Activated CD4-positive, alpha-beta T cell treated with anti-CD3 and anti-CD28 coated beads, Interleukin-2, amount 10 ng/mL, durations not matched to agents 7 days and 5 days (primary cell): ENCODE data around the gene DNAH11. TPM values are rescaled to one million over a fixed set of nuclear protein-coding genes. Genes with fewer than 3 reads are reported as not detected.
"Not testable (repeated sequence)": the region's sequence is repeated elsewhere in the genome, so short reads cannot be mapped to it uniquely, and the experiment has no call there.

Source experiments
- CTCF ChIA-PET: fragments of 350-600 bp; sonication (Branson Sonifier 250); formaldehyde crosslinking; loops from one replicate; lab custom pipeline; 2021; ENCODE audit warnings: antibody characterized with exemption; lab: Charles Lee
- POLR2A ChIA-PET: fragments of 350-600 bp; sonication (Branson Sonifier 250); formaldehyde crosslinking; loops from one replicate; lab custom pipeline; 2021; ENCODE audit warnings: antibody characterized with exemption; lab: Charles Lee
- DNase-seq: peaks from one replicate; pipeline ENCODE4 v3.0.0-alpha.2; 2020
- H3K27ac Mint-ChIP-seq: one replicate; pipeline ENCODE4 v1.8.0; 2021; ENCODE audit warnings: mild to moderate bottlenecking, moderate library complexity, mixed read lengths
- H3K27me3 Mint-ChIP-seq: one replicate; pipeline ENCODE4 v1.8.0; 2021; ENCODE audit warnings: mixed read lengths
- H3K36me3 Mint-ChIP-seq: one replicate; pipeline ENCODE4 v1.8.0; 2021; ENCODE audit warnings: low read depth, mixed read lengths
- H3K4me1 Mint-ChIP-seq: one replicate; pipeline ENCODE4 v1.8.0; 2021; ENCODE audit warnings: mixed read lengths
- H3K4me3 Mint-ChIP-seq: one replicate; pipeline ENCODE4 v1.8.0; 2021; ENCODE audit warnings: mild to moderate bottlenecking, moderate library complexity, mixed read lengths
- H3K9me3 Mint-ChIP-seq: one replicate; pipeline ENCODE4 v1.8.0; 2021; ENCODE audit warnings: mixed read lengths
- total RNA-seq, 2 experiments: library from RNA; stranded (reverse); gene quantifications; one replicate each; pipeline ENCODE4 v1.2.3, GENCODE V29; 2021

DNAH11 gene
- total RNA-seq, 2 experiments from 2014 or later = 0.77 to 1.3 TPM

GRCh38 chr7:21533646-21534045 is 9.2 kb upstream of the DNAH11 start:
- H3K27ac Mint-ChIP-seq, H3K4me1 Mint-ChIP-seq, H3K9me3 Mint-ChIP-seq, CTCF ChIA-PET, POLR2A ChIA-PET, H3K36me3 Mint-ChIP-seq, DNase-seq, H3K4me3 Mint-ChIP-seq: not testable (repeated sequence)
- H3K27me3 Mint-ChIP-seq = peaks cover 15% of the 10 kb centered on the region

- H3K36me3 Mint-ChIP-seq, H3K4me1 Mint-ChIP-seq, H3K4me3 Mint-ChIP-seq, POLR2A ChIA-PET, H3K27ac Mint-ChIP-seq, DNase-seq, H3K9me3 Mint-ChIP-seq: not testable (repeated sequence)
- peaks cover 29% of the 10 kb centered on the region for H3K27me3 Mint-ChIP-seq
- CTCF ChIA-PET = interaction anchor here (1.7 kb wide), 1 partner anchor 9 kb away, joined by 4 read pairs; no protein-coding TSS in a partner anchor
Observed at GRCh38 chr7:21536445-21537118, 6.3 kb upstream of the DNAH11 start.

- H3K36me3 Mint-ChIP-seq = no peaks in the 10 kb centered on the region
- no peak overlapping the region for H3K4me3 Mint-ChIP-seq
- peaks cover 2% of the 10 kb centered on the region for H3K9me3 Mint-ChIP-seq
- H3K4me1 Mint-ChIP-seq = peaks cover 12% of the 10 kb centered on the region
- POLR2A ChIA-PET = no interaction called here
- no peak overlapping the region for H3K27ac Mint-ChIP-seq
- peaks cover 36% of the 10 kb centered on the region for H3K27me3 Mint-ChIP-seq
- no peak for DNase-seq
- CTCF ChIA-PET = interaction anchor here (0.6 kb wide), 1 partner anchor 1213 kb away, joined by 4 read pairs; no protein-coding TSS in a partner anchor
Observed at GRCh38 chr7:21538936-21539495, 3.8 kb upstream of the DNAH11 start.

GRCh38 chr7:21543528-21544302 is 876 bp downstream of the DNAH11 start:
- H3K4me1 Mint-ChIP-seq = peaks cover 15% of the 10 kb centered on the region
- H3K27ac Mint-ChIP-seq = no peak overlapping the region
- ChIA-PET CTCF (interaction anchor here (1.1 to 1.5 kb wide), 2 partner anchors 8 to 16 kb away, joined by 4 read pairs; no protein-coding TSS in a partner anchor), POLR2A (no interaction called here)
- peak; percentile 11 for DNase-seq
- peaks cover 6% of the 10 kb centered on the region for H3K36me3 Mint-ChIP-seq
- H3K27me3 Mint-ChIP-seq = peaks cover 61% of the 10 kb centered on the region
- H3K9me3 Mint-ChIP-seq = no peaks in the 10 kb centered on the region
- peak overlapping the region; percentile 73 for H3K4me3 Mint-ChIP-seq

- DNase-seq = no peak
- CTCF ChIA-PET = interaction anchor here (1.1 kb wide), 1 partner anchor 17 kb away, joined by 4 read pairs; no protein-coding TSS in a partner anchor
- Mint-ChIP-seq H3K27me3 (peaks cover 62% of the 10 kb centered on the region), H3K4me3 (peak overlapping the region; percentile 73), H3K36me3 (peaks cover 6% of the 10 kb centered on the region), H3K4me1 (peaks cover 15% of the 10 kb centered on the region), H3K9me3 (no peaks in the 10 kb centered on the region), H3K27ac (no peak overlapping the region)
- POLR2A ChIA-PET = no interaction called here
Observed at GRCh38 chr7:21544303-21544656, 1.4 kb downstream of the DNAH11 start.

- no peak for DNase-seq
- peaks cover 6% of the 10 kb centered on the region for H3K36me3 Mint-ChIP-seq
- H3K4me1 Mint-ChIP-seq = peaks cover 13% of the 10 kb centered on the region
- ChIA-PET CTCF (no interaction called here), POLR2A (no interaction called here)
- peaks cover 59% of the 10 kb centered on the region for H3K27me3 Mint-ChIP-seq
- no peak overlapping the region for H3K27ac Mint-ChIP-seq
- H3K4me3 Mint-ChIP-seq = no peak overlapping the region
- no peaks in the 10 kb centered on the region for H3K9me3 Mint-ChIP-seq
Observed at GRCh38 chr7:21544715-21545114, 1.9 kb downstream of the DNAH11 start.

- ChIA-PET POLR2A (no interaction called here), CTCF (no interaction called here)
- Mint-ChIP-seq H3K36me3 (peaks cover 6% of the 10 kb centered on the region), H3K4me1 (peaks cover 13% of the 10 kb centered on the region), H3K4me3 (no peak overlapping the region), H3K27me3 (peaks cover 34% of the 10 kb centered on the region), H3K9me3 (no peaks in the 10 kb centered on the region), H3K27ac (no peak overlapping the region)
- DNase-seq = no peak
Observed at GRCh38 chr7:21547501-21547900, 4.7 kb downstream of the DNAH11 start.

GRCh38 chr7:21548491-21548890 is 5.7 kb downstream of the DNAH11 start:
- H3K4me3 Mint-ChIP-seq = no peak overlapping the region
- H3K36me3 Mint-ChIP-seq = peaks cover 6% of the 10 kb centered on the region
- POLR2A ChIA-PET = no interaction called here
- CTCF ChIA-PET = interaction anchor here (0.6 to 0.7 kb wide), 2 partner anchors 9 to 238 kb away, joined by 3 read pairs; no protein-coding TSS in a partner anchor
- no peak for DNase-seq
- no peak overlapping the region for H3K27ac Mint-ChIP-seq
- H3K4me1 Mint-ChIP-seq = peaks cover 8% of the 10 kb centered on the region
- H3K9me3 Mint-ChIP-seq = no peaks in the 10 kb centered on the region
- peaks cover 32% of the 10 kb centered on the region for H3K27me3 Mint-ChIP-seq

- Mint-ChIP-seq H3K36me3 (peaks cover 8% of the 10 kb centered on the region), H3K4me3 (no peak overlapping the region), H3K27me3 (peaks cover 23% of the 10 kb centered on the region), H3K27ac (no peak overlapping the region), H3K9me3 (no peaks in the 10 kb centered on the region), H3K4me1 (no peaks in the 10 kb centered on the region)
- CTCF ChIA-PET = no interaction called here
- no peak for DNase-seq
- POLR2A ChIA-PET = no interaction called here
Observed at GRCh38 chr7:21550076-21550475, 7.2 kb downstream of the DNAH11 start.

GRCh38 chr7:21550821-21551531 is 8.1 kb downstream of the DNAH11 start:
- DNase-seq = no peak
- Mint-ChIP-seq H3K4me1 (no peaks in the 10 kb centered on the region), H3K9me3 (no peaks in the 10 kb centered on the region), H3K27ac (no peak overlapping the region), H3K27me3 (peaks cover 15% of the 10 kb centered on the region), H3K36me3 (peaks cover 6% of the 10 kb centered on the region), H3K4me3 (no peak overlapping the region)
- POLR2A ChIA-PET = no interaction called here
- CTCF ChIA-PET = interaction anchor here (1.2 kb wide), 1 partner anchor 8 kb away, joined by 4 read pairs; the partner anchor contains the start of gene DNAH11

- Mint-ChIP-seq H3K27ac (no peak overlapping the region), H3K4me3 (no peak overlapping the region), H3K4me1 (no peaks in the 10 kb centered on the region), H3K27me3 (peaks cover 2% of the 10 kb centered on the region), H3K9me3 (no peaks in the 10 kb centered on the region), H3K36me3 (peaks cover 5% of the 10 kb centered on the region)
- no peak for DNase-seq
- ChIA-PET POLR2A (no interaction called here), CTCF (no interaction called here)
Observed at GRCh38 chr7:21562385-21562784, 19.5 kb downstream of the DNAH11 start.

GRCh38 chr7:21565614-21566013 is 22.8 kb downstream of the DNAH11 start:
- ChIA-PET POLR2A (no interaction called here), CTCF (interaction anchor here (0.6 kb wide), 1 partner anchor 130 kb away, joined by 3 read pairs; no protein-coding TSS in a partner anchor)
- Mint-ChIP-seq H3K4me3 (no peak overlapping the region), H3K27me3 (no peaks in the 10 kb centered on the region), H3K9me3 (no peaks in the 10 kb centered on the region), H3K4me1 (no peaks in the 10 kb centered on the region), H3K36me3 (peaks cover 5% of the 10 kb centered on the region), H3K27ac (no peak overlapping the region)
- DNase-seq = no peak
